Esophagus mucosa (tissue), 1 donor: ENCODE results near the gene KIFC1. TPM values are rescaled to one million over a fixed set of nuclear protein-coding genes. Genes with fewer than 3 reads are reported as not detected.
A peak's percentile ranks its signal among the peaks of the same experiment; 100 is the strongest.

Experiments
- ATAC-seq: fragments of 200-7000 bp; cut with Tn5 transposase; one replicate; pipeline ENCODE4 v1.9.1; 2020
- total RNA-seq: library from RNA; stranded (reverse); gene quantifications from one replicate; pipeline ENCODE4 v1.2.4, GENCODE V29; 2023
- donor health status: DM: yes; HTN: yes; CAD: no.

Gene KIFC1
- total RNA-seq, 1 donor from 2014 or later: 19.0 TPM

DNA sequence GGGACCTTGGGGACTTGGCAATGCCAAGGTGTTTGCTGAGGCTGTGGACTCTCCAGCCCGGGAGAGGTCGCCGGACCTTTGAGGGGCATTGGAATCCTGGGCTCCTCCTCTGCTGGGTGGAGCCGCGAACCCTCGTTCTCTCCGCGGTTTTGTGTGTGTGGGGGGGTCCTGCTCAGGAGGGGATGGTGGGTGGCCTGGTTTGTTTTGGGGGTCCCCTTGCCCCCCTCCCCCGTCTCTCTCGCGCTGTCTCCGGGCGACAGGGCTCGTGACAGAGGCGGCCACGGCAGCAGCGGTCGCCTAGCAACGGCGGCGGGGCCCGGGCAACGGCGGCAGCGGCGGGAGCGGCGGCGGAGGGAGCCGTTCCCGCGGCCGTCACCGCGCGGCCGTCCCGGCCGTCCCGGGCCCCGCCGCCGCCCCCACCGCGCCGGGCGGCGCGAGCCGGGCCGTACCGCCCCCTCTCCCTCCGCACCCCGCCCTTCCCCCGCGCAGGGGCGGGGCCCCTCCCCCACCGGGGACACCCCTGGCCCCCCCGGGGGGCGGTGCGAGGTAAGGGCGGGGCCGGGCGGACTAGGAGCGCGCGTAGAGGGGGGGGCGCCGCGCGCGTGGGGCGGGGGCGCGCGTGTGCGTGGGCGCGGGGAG lies 36.1 kb downstream of the KIFC1 start:
- peak; percentile 2 for ATAC-seq

DNA sequence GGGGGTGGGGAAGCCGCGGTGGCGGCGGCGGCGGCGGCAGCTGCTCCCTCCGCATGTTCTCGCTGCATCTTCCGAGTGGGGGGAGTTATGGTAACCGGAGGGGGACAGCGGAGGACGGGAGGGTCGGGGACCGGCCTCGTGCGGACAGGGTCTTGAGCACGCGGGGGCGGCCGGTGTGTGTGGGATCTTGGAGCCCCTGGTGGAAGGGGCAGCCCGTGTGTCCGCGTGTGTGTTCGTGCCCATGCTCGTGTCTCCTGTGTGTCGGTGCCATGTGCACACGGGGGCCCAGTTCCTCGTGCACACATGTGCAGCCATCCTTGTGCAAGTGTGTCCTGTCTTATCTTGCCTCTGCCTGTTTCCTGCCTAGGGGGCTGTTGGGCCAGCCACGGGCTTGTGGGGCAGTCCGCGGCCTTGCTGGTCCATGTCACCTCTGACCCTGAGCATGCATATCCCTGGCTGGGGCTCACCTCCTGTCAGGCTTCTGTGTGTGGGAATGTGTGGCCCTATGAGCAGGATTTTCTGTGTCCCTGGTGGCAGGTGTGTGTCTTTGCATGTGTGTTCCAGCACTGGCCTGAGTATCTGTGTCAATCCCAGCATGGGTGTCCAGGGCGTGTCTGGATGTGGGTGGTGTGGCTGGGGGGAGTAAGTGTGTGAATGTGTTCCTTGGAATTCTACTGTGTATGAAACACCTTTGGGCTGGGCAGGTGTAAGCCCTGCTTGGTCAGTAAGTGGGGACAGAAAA lies 36.8 kb downstream of the KIFC1 start:
- ATAC-seq: peak; percentile 35

DNA sequence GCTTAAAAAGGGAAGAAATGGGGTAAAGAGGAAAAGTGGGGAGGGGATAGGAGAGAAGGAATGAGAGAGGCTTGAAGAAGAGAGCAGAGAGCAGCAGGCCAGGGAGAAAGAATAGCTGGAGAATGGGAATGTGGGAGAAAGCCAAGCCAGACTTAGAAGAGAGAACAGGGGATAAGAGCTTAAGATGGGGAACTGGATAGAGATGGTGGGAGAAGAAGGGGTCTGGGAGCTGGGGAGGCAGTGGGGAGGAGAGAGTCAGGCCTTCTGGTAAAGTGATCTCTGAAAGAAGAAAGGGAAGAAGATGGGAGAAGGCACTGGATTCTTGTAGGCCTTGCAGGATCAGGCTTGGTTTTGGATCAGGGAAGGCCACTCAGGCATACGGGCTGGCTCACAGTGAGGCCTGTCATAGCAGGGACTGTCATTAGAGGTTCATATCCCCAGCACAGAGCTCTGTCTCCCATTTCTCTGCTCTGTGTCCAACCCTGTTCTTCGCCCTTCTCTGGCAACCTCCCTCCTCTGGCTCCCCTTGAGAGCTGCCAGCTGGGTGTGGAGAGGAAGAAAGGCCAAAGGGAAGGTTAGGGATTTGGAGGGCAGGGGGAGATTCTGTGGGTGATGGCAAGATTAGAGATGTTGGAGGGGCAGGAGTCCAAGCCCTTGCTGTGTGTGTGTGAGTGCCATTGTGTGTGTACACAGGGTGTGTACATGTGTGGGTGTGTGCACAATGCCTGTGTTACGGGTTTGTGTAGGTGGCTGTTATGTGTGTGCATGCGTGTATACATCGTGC lies 37.5 kb downstream of the KIFC1 start:
- ATAC-seq: peak; percentile 1

DNA sequence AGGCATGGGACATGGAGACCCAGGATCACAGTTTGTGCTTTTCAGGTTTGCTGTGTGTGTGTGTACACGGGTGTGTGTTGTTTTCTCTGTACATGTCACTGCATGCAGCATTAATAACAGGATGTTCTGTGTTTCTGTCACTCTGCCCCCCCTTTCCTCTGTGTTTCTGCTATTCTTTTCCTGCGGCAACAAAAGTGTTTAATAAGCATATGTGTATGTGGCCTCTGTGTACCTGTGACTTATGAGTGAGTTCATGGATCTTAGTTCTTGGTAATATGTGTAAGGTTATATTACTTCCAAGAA lies 38.1 kb downstream of the KIFC1 start:
- ATAC-seq: no peak

DNA sequence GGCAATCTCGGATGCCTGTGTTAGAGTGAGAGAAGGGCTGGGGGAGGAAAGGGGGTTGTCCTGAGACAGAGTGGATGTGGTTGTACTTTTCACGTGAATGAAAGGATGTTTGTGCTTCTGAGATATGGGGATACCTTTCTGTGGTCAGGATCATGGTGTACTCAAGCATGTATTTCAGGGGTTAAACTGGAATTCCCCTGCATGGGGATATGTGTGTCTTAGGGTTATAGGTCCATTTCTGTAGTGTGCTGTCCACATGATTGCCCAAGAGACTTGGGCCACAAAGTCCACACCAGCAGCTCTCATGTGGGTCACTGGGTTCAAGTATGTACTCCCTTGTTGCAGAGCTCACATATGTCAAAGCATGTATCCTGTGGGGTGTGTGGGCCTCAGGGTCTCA lies 38.7 kb downstream of the KIFC1 start:
- no peak for ATAC-seq

DNA sequence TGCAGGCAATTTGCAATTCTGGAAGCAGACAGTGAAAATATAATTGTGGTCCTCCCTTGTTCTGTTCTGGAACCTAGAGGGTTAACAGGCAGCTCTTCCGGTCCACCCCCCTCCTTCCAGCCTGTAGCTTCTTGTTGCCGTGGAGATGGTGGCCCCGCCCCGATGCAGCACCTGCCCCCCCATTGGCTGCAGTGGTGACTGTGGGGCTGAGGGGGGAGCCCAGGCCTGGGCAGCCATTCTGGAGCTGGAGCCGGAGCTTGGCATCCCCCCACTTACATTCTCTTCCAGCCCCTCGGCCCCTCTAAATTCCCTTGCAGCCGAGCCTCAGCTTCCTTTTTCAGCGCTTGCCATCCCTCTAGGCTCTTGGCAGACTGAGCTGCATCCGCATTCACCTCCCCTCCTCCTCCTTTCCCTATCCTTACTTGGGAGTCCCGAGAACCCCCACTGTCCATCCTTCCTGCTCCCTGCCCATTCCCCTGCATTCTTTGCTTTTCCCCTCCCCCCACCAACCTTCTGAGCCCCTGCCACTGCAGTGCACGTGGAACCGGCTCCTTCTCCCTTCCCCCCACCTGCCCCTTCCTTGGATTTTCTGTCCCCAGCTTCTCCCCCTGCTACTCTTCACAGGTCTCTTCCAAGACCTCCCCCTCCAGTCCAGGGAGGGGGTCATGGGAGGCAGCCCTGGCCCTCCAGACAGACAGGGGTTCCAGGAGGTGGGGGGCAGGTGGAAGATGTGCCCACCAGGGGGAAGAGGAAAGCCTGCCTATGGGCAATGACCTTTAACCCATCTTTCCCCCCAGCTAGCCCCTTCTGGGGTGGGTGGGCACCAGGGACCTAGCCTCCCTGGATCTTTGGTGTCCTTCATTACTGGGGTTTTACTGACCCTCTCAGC lies 39.6 kb downstream of the KIFC1 start:
- ATAC-seq: no peak

DNA sequence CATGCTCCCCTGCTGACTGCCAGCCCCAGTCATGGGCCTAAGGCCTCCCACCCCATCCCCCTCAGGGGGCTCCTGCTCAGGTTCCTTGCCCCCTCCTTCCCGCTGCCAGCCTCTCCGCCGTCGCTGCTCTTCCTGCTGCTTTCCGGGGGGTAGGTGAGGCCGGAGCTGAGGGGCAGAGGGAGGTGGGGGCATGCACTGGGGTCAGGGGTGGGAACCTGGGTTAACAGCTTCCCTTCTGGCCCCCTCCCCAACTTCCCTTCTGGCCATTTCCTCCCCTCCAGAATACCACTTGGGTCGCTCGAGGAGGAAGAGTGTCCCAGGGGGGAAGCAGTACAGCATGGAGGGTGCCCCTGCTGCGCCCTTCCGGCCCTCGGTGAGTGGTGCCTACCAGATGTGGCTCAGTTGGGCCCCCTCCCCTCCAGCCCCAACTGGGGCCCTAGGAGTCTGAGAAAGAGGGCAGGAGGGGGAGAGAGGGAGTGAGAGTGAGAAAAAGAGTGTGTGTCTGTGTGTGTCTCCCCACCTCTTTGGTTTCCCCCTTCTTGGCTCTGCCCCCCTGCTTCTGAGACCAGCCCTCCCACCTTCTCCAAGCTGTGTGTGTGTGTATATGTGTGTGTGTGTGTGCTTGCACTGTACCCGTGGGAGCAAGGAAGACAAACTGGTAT lies 40.4 kb downstream of the KIFC1 start:
- ATAC-seq: no peak

DNA sequence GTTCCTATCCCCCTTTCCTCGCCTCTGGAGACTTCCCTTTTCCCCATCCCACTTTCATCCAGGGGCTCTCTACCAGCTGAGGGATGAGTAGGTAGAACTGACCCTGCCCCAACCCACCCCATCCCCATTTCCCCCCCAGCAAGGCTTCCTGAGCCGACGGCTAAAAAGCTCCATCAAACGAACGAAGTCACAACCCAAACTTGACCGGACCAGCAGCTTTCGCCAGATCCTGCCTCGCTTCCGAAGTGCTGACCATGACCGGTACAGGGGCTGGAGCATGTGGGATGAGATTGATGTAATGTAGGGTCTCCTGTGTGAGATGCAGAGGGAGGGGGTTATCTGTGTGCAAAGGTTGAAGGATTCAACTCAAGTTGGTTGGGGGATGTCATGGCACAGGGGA lies 40.9 kb downstream of the KIFC1 start:
- ATAC-seq: no peak

DNA sequence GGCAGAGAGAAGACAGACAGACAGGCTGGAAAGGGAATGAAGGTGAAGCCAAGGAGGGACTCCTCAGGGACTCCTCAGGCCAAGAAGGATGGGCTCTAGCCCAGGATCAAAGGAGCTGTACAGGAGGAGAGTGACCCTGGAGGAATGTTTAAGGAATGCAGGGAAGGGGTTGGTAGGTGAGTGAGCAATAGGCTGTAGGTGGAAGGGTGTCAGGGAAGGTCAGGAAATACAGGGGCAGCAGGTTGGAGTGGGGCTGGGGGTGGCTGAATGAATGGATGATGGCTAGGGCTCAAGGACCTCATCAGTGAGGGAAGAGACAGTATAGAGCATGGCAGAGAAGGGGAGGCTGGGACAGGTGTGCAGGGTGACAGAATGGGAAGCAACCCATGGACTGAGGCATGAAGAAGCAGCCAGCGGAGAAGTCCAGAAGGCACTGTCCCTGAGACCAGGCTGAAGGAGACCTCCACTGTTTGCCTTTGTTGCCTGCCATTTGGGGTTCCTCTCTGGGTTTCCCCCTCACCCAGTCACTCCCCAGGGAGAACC lies 41.4 kb downstream of the KIFC1 start:
- no peak for ATAC-seq

DNA sequence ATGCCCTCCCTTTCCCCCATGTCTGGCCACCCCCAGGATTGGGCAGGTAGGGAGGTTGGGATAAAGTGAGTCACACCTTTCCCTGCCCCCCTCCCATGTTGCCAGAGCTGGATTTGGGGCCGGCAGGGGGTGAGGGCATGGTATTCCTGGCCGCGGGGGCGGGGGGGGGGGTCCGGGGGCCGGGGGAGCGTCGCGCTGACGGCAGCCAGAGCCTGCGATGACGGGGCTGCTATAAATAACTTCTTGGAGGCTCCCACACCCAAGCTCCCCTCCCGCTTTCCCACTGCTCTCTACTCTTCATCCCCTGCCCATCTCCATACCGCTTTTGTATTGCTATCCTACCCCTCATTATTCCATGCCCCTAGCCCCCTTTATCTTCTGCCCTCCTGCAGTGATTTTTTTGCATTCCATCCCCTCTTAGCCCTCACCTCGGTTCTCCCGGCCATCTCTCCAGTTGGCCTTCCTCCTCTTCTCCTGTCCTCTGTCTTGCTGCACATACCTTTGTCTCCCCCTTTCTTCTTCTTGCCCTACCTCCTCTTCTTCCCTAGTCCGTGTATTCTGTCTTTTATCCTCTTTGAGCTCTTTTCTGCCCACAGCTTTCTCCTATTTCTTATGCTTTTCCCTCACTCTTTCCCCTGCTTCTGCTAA lies 42.0 kb downstream of the KIFC1 start:
- ATAC-seq: no peak

DNA sequence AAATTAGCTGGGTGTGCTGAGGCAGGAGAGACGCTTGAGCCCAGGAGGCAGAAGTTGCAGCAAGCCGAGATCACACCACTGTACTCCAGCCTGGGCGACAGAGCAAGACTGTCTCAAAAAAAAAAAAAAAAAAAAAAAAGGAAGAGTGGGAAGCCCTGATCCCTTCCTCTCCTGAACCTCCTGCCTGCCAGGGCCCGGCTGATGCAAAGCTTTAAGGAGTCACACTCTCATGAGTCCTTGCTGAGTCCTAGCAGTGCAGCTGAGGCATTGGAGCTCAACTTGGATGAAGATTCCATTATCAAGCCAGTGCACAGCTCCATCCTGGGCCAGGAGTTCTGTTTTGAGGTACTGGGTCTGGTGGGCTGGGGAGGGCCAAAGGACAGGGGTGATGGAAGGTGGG lies 43.3 kb downstream of the KIFC1 start:
- ATAC-seq: no peak

DNA sequence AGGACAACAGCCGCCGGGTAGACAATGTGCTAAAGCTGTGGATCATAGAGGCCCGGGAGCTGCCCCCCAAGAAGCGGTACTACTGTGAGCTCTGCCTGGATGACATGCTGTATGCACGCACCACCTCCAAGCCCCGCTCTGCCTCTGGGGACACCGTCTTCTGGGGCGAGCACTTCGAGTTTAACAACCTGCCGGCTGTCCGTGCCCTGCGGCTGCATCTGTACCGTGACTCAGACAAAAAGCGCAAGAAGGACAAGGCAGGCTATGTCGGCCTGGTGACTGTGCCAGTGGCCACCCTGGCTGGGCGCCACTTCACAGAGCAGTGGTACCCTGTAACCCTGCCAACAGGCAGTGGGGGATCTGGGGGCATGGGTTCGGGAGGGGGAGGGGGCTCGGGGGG lies 46.0 kb downstream of the KIFC1 start:
- no peak for ATAC-seq

DNA sequence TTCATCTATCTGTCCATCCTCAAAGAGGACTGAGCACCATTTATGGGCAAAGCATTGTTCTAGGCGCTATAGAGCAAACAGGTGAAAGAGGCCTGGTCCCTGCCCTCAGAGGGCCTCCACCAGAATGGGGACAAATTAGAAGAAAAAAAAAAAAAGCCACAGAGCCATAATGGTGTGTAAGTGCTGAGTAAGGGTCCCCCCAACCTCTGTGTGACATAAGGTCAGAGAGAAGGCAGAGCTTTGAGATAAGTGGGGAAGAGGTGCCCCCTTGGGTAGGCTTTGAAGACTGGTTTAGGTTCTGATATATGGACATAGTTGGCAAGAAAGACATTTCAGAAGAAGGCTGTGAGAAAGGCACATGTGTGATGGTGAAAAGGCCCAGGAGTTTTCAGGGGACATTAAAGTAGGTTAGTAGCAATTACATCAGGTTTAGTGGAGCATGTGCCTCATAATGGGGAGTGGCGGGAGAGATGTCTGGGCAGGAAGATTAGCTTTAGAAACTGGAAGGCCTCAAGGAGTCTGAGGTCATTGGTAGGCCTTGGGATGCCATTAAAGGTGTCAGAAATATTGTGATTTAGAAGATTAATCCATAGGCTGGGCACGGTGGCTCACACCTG lies 47.5 kb downstream of the KIFC1 start:
- no peak for ATAC-seq

DNA sequence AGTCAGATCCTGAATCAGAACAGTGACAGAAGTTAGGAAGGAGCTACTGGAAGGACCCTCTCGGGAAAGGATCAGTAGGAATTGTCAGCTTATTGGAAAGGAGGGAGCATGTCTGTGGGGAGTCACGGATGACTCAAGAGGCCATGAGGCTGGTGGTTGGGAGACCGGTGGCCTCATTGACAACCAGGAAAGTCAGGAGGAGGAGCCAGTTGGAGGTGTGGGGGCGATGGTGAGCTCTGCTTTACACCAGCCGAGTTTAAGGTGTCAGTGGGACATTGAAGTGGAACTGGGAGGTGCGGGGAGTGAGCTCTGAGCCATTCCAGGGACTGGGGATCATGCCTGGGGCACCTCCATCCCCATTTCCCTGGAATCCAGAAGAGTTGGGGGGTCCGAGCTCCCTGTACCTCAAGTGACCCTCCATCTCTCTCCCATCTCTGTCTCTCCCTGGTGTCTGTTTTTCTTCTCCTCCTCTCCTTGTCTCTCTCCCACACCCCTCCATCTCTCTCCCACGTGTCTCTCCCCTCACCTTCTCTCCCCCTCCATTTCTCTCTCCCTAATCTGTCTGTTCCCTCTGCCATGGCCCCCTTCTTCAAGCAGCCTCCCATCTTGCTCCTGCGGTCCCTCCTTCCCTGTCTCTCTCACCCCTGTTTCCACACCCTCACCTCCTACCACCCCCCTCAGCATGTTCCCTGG lies 48.5 kb downstream of the KIFC1 start:
- ATAC-seq: no peak

DNA sequence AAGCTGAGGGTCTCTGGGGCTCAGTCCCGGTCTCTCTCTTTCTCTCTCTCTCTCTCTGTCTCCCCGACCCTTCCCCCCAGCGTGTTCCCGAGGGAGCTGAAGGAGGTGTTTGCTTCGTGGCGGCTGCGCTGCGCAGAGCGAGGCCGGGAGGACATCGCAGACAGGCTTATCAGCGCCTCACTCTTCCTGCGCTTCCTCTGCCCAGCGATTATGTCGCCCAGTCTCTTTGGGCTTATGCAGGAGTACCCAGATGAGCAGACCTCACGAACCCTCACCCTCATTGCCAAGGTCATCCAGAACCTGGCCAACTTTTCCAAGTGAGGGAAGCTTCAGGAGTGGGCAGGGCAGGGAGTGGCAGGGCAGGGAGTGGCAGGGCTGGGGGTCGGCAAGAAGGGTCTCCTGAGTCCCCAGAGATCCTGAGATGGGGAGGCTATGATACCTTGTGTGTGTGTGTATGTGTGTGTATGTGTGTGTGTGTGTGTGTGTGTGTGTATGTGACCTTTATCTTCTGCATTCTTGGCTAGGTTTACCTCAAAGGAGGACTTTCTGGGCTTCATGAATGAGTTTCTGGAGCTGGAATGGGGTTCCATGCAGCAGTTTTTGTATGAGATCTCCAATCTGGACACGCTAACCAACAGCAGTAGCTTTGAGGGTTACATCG lies 49.2 kb downstream of the KIFC1 start:
- no peak for ATAC-seq

DNA sequence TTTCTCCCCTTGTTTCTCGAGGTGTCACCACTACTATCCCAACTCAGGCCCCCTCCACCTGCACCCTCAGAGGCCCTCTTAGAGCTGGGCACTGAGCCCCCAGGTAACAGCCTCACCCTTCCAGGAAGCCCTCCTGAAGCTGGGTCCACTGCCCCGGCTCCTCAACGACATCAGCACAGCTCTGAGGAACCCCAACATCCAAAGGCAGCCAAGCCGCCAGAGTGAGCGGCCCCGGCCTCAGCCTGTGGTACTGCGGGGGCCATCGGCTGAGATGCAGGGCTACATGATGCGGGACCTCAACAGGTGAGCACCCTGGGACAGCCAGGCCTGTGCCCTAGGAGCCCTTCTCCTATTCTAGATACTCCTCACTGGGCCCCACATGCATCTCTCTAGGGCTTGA lies 49.8 kb downstream of the KIFC1 start:
- ATAC-seq: no peak

DNA sequence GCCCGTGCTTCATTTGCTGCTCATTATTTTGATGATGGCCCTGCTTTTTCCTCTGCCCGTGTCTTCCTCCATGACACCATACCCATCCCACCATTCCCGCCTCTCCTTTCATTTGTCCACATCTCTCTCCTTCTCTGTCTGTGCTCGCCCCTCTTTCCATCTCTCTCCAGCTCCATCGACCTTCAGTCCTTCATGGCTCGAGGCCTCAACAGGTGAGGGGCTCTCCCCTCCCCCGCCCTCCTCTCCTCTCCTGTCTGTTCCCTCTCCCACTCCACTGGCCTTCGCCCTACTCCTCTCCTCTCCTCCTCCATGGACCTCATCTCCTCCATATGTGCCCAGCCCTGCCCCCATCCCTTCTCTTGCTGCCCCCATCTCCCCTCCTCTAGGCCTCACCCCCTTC lies 50.7 kb downstream of the KIFC1 start:
- ATAC-seq: no peak

DNA sequence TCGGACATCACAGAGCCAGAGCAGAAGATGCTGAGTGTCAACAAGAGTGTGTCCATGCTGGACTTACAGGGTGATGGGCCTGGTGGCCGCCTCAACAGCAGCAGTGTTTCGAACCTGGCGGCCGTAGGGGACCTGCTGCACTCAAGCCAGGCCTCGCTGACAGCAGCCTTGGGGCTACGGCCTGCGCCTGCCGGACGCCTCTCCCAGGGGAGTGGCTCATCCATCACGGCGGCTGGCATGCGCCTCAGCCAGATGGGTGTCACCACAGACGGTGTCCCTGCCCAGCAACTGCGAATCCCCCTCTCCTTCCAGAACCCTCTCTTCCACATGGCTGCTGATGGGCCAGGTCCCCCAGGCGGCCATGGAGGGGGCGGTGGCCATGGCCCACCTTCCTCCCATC lies 51.4 kb downstream of the KIFC1 start:
- ATAC-seq: no peak

DNA sequence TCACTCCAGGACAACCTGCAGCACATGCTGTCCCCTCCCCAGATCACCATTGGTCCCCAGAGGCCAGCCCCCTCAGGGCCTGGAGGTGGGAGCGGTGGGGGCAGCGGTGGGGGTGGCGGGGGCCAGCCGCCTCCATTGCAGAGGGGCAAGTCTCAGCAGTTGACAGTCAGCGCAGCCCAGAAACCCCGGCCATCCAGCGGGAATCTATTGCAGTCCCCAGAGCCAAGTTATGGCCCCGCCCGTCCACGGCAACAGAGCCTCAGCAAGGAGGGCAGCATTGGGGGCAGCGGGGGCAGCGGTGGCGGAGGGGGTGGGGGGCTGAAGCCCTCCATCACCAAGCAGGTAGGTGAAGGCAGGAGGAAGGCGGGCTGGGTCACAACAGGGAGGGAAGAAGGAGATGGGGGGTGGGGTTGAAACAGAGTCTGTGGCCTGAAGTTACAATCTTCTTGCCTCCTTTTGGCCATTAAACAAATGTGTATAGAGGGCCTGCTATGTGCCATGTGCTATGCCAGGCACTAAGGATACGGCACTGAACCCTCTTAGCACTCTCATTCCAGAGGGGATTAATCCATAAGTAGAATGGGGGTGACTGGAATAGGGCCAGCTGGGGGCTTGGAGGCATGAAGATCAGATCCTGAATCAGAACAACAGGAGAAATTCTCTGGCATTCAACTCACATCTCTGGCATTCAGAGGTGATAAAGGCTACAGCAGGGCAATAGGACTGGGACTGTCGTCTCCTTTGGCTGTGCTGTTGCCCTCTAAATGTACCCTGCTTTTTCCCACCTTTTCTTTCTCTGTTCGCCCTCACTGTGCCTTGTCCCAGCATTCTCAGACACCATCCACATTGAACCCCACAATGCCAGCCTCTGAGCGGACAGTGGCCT lies 52.2 kb downstream of the KIFC1 start:
- ATAC-seq: no peak
